Neuronal stem cell (in vitro differentiated cells): ENCODE results near the gene PRAMEF11.

ENCODE experiments used
- DNase-seq: peaks from one replicate; pipeline ENCODE4 v3.0.0-alpha.2; 2013; ENCODE audit warnings: low spot score
- H2AFZ ChIP-seq: one replicate; pipeline ENCODE4 v1.6.1; 2013; ENCODE audit warnings: mild to moderate bottlenecking, low read length, inconsistent platforms
- H2AK5ac ChIP-seq: 2 replicates; pipeline ENCODE4 v1.6.1; 2013; ENCODE audit warnings: low read depth, mild to moderate bottlenecking, inconsistent platforms, low read length, moderate library complexity, mixed read lengths
- H2BK120ac ChIP-seq: 2 replicates; pipeline ENCODE4 v1.6.1; 2013; ENCODE audit warnings: low read depth, mild to moderate bottlenecking, inconsistent platforms, low read length, moderate library complexity, mixed read lengths
- H2BK12ac ChIP-seq: one replicate; pipeline ENCODE4 v1.6.1; 2013; ENCODE audit warnings: low read length, inconsistent platforms
- H2BK15ac ChIP-seq: 2 replicates; pipeline ENCODE4 v1.6.1; 2013; ENCODE audit warnings: mild to moderate bottlenecking, low read length, inconsistent platforms, mixed read lengths
- H2BK5ac ChIP-seq: one replicate; pipeline ENCODE4 v1.6.1; 2013; ENCODE audit warnings: inconsistent platforms, mild to moderate bottlenecking, low read length, moderate library complexity
- H3K14ac ChIP-seq: one replicate; pipeline ENCODE4 v1.6.1; 2013; ENCODE audit warnings: low read length, inconsistent platforms
- H3K18ac ChIP-seq: 2 replicates; pipeline ENCODE4 v1.6.1; 2013; ENCODE audit warnings: low read length, inconsistent platforms
- H3K23ac ChIP-seq: 2 replicates; pipeline ENCODE4 v1.6.1; 2013; ENCODE audit warnings: low read depth, mild to moderate bottlenecking, mixed read lengths, low read length, inconsistent platforms; ENCODE audit not compliant: poor library complexity
- H3K27ac ChIP-seq: replicated peaks from 3 replicates; pipeline ENCODE4 v1.5.1; 2013; ENCODE audit warnings: low read length, inconsistent platforms
- H3K27me3 ChIP-seq, 3 experiments: 2 replicates each; pipeline ENCODE4 v1.6.1; 2013; ENCODE audit warnings: low read length in 3 of 3, mild to moderate bottlenecking in 2 of 3, inconsistent platforms in 1 of 3, low read depth in 1 of 3, mixed read lengths in 1 of 3, moderate library complexity in 1 of 3; ENCODE audit not compliant: control insufficient read depth in 3 of 3, insufficient read depth in 3 of 3
- H3K36me3 ChIP-seq, 2 donors: replicated peaks in 1 of 2; 2 replicates each; pipeline ENCODE4 v1.6.1; 2013; ENCODE audit warnings: low read length in 2 of 2; ENCODE audit not compliant: control insufficient read depth in 2 of 2, insufficient read depth in 2 of 2
- H3K4ac ChIP-seq: 2 replicates; pipeline ENCODE4 v1.6.1; 2013; ENCODE audit warnings: inconsistent platforms, mild to moderate bottlenecking, low read length, moderate library complexity
- H3K4me1 ChIP-seq, 2 donors: 1 replicate in 1 of 2; 2 replicates in 1 of 2; pipeline ENCODE4 v1.6.1; 2013; ENCODE audit warnings: low read length in 2 of 2, low read depth in 1 of 2; ENCODE audit not compliant: control insufficient read depth in 2 of 2, insufficient read depth in 1 of 2
- H3K4me2 ChIP-seq: one replicate; pipeline ENCODE4 v1.6.1; 2013; ENCODE audit warnings: mild to moderate bottlenecking, low read length, inconsistent platforms; ENCODE audit not compliant: insufficient read depth, poor library complexity, severe bottlenecking
- H3K4me3 ChIP-seq, 2 donors: 2 replicates each; pipeline ENCODE4 v1.5.1; 2013; ENCODE audit warnings: low read length in 2 of 2, mild to moderate bottlenecking in 2 of 2, inconsistent platforms in 1 of 2, moderate library complexity in 1 of 2
- H3K79me1 ChIP-seq: one replicate; pipeline ENCODE4 v1.6.1; 2013; ENCODE audit warnings: low read depth, mild to moderate bottlenecking, inconsistent platforms, low read length, moderate library complexity
- H3K9ac ChIP-seq: one replicate; pipeline ENCODE4 v1.6.1; 2013; ENCODE audit warnings: mild to moderate bottlenecking, low read depth, low read length, inconsistent platforms; ENCODE audit not compliant: poor library complexity
- H3K9me3 ChIP-seq, 2 donors: replicated peaks in 1 of 2; 2 replicates each; pipeline versions ENCODE3 to v1.6.1; 2013; ENCODE audit warnings: low read length in 2 of 2, mild to moderate bottlenecking in 2 of 2, inconsistent platforms in 1 of 2, low read depth in 1 of 2, mixed read lengths in 1 of 2, moderate library complexity in 1 of 2; ENCODE audit not compliant: control insufficient read depth in 2 of 2, insufficient read depth in 1 of 2
- H4K8ac ChIP-seq: one replicate; pipeline ENCODE4 v1.6.1; 2013; ENCODE audit warnings: low read depth, mild to moderate bottlenecking, inconsistent platforms, low read length, moderate library complexity
- H4K91ac ChIP-seq: one replicate; pipeline ENCODE4 v1.6.1; 2013; ENCODE audit warnings: low read length, low read depth, mild to moderate bottlenecking, inconsistent platforms; ENCODE audit not compliant: poor library complexity
- whole genome bisulfite sequencing, 2 donors: extraction: QIAGEN DNeasy Blood & Tissue Kit; methylation state at CpG; one replicate each; pipeline ENCODE4 v1.1.7; 2013; ENCODE audit warnings: missing lambda C conversion rate in 2 of 2, mixed read lengths in 1 of 2; ENCODE audit not compliant: insufficient read length in 2 of 2, insufficient replicate concordance in 1 of 2; ENCODE audit errors: extremely low coverage in 2 of 2; 5-methylcytosine and 5-hydroxymethylcytosine counted together

Gene PRAMEF11

GRCh38 chr1:12811409-12811784 lies 19.8 kb downstream of the PRAMEF11 start:
- Histone ChIP-seq H2BK5ac (no peak overlapping the region), H3K9ac (no peak overlapping the region), H4K91ac (no peak overlapping the region), H3K23ac (no peak overlapping the region), H3K36me3 (no peaks in the 10 kb centered on the region), H4K8ac (no peak overlapping the region), H3K4me1 (no peaks in the 10 kb centered on the region), H3K4me3 (no peak overlapping the region), H3K79me1 (no peaks in the 10 kb centered on the region), H3K9me3 (peaks cover 0 to 18% of the 10 kb centered on the region in 2 donors), H3K18ac (no peak overlapping the region), H2AK5ac (no peak overlapping the region), H3K27me3 (peaks cover 0 to 22% (median 0%) of the 10 kb centered on the region in 3 experiments), H3K14ac (no peak overlapping the region), H3K27ac (no peak overlapping the region), H3K4me2 (no peak overlapping the region), H2BK15ac (no peak overlapping the region), H2BK120ac (no peak overlapping the region), H2AFZ (no peak overlapping the region), H2BK12ac (no peak overlapping the region), H3K4ac (no peak overlapping the region)
- no peak for DNase-seq
- no CpG with 5 or more reads among the region's 2 CpGs for WGBS, 2 donors

- Histone ChIP-seq H3K14ac (no peak overlapping the region), H3K4ac (no peak overlapping the region), H4K91ac (no peak overlapping the region), H3K4me2 (no peak overlapping the region), H3K27ac (no peak overlapping the region), H3K79me1 (no peaks in the 10 kb centered on the region), H3K9me3 (peaks cover 0 to 22% of the 10 kb centered on the region in 2 donors), H3K4me1 (no peaks in the 10 kb centered on the region), H2AFZ (no peak overlapping the region), H2BK12ac (no peak overlapping the region), H4K8ac (no peak overlapping the region), H3K27me3 (peaks cover 0 to 22% (median 0%) of the 10 kb centered on the region in 3 experiments), H3K4me3 (no peak overlapping the region), H2BK15ac (no peak overlapping the region), H3K36me3 (no peaks in the 10 kb centered on the region), H3K23ac (no peak overlapping the region), H3K18ac (no peak overlapping the region), H2BK120ac (no peak overlapping the region), H3K9ac (no peak overlapping the region), H2BK5ac (no peak overlapping the region), H2AK5ac (no peak overlapping the region)
- no peak for DNase-seq
- WGBS, 2 donors, result no CpG with 5 or more reads among the region's 5 CpGs
Observed at GRCh38 chr1:12810691-12811408, 20.4 kb downstream of the PRAMEF11 start.

- H2BK15ac ChIP-seq, result no peak overlapping the region
- H2BK120ac ChIP-seq, result no peak overlapping the region
- H3K4me2 ChIP-seq, result no peak overlapping the region
- no peak for DNase-seq
- H3K23ac ChIP-seq, result no peak overlapping the region
- H3K14ac ChIP-seq, result no peak overlapping the region
- H3K18ac ChIP-seq, result no peak overlapping the region
- H3K4me3 ChIP-seq, result no peak overlapping the region
- H2AK5ac ChIP-seq, result no peak overlapping the region
- no peaks in the 10 kb centered on the region for H3K79me1 ChIP-seq
- WGBS, 2 donors, result no CpG with 5 or more reads among the region's 1 CpG
- no peak overlapping the region for H4K8ac ChIP-seq
- H3K4ac ChIP-seq, result no peak overlapping the region
- no peak overlapping the region for H4K91ac ChIP-seq
- H3K9ac ChIP-seq, result no peak overlapping the region
- H3K27me3 ChIP-seq, result peaks cover 0 to 22% (median 0%) of the 10 kb centered on the region in 3 experiments
- no peaks in the 10 kb centered on the region for H3K4me1 ChIP-seq
- H2BK5ac ChIP-seq, result no peak overlapping the region
- H3K27ac ChIP-seq, result no peak overlapping the region
- no peak overlapping the region for H2BK12ac ChIP-seq
- H3K9me3 ChIP-seq, result peaks cover 0 to 22% of the 10 kb centered on the region in 2 donors
- H2AFZ ChIP-seq, result no peak overlapping the region
- H3K36me3 ChIP-seq, result no peaks in the 10 kb centered on the region
Observed at GRCh38 chr1:12809933-12810332, 21.3 kb downstream of the PRAMEF11 start.

- H3K4ac ChIP-seq, result no peak overlapping the region
Observed at GRCh38 chr1:12799730-12800129, 31.5 kb downstream of the PRAMEF11 start.

More at GRCh38 chr1:12799730-12800129, 31.5 kb downstream of the PRAMEF11 start:
- no peak overlapping the region for H3K23ac ChIP-seq
- no peak overlapping the region for H3K4me3 ChIP-seq
- H3K27me3 ChIP-seq, result no peaks in the 10 kb centered on the region
- no peak overlapping the region for H3K9ac ChIP-seq
- no peak overlapping the region for H3K4me2 ChIP-seq
- no peaks in the 10 kb centered on the region for H3K36me3 ChIP-seq
- no peak overlapping the region for H3K27ac ChIP-seq
- no peak overlapping the region for H2BK15ac ChIP-seq
- H4K8ac ChIP-seq, result no peak overlapping the region
- H3K79me1 ChIP-seq, result no peaks in the 10 kb centered on the region
- H2BK12ac ChIP-seq, result no peak overlapping the region
- H2BK120ac ChIP-seq, result no peak overlapping the region
- DNase-seq, result no peak
- H3K14ac ChIP-seq, result no peak overlapping the region
- H3K18ac ChIP-seq, result no peak overlapping the region
- H3K4me1 ChIP-seq, result no peaks in the 10 kb centered on the region
- H4K91ac ChIP-seq, result no peak overlapping the region
- H2BK5ac ChIP-seq, result no peak overlapping the region
- peaks cover 0 to 5% of the 10 kb centered on the region in 2 donors for H3K9me3 ChIP-seq
- H2AFZ ChIP-seq, result no peak overlapping the region
- H2AK5ac ChIP-seq, result no peak overlapping the region
- no CpG with 5 or more reads among the region's 2 CpGs for WGBS, 2 donors
